ENCODE measurements around the gene ZNF536.

DNA sequence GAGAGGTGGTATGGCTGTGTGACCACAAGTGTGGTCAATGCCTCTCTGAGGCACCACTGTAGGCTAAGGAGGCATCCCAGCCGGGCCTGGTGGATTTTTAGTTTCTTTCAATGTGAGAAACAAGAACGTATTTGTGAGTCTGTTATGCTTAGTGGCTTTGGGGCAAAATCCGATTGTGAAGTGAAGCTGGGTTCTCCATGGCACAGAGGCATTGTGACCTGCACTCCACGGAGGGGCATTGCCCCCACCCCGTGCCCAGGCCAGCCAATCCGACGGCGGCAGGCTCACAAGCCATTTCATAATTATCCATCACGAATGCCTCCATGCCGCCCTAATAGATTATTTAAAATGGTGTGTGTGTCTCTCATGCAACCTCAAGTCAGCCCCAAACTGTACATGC lies 151.6 kb downstream of the ZNF536 start:
- no peak for TF ChIP-seq POLR2A (IDR thresholded peaks at IDR 0.05)
- TF ChIP-seq CTCF (IDR thresholded peaks at IDR 0.05) = no peak
